ENCODE measurements around the gene TESPA1.

The TESPA1 gene

GRCh38 chr12:54959291-54960018 is 25.1 kb downstream of the TESPA1 start:
- H3K27me3 ChIP-seq (ENCODE audit: control insufficient read depth, insufficient read depth, low read length): no peaks in the 10 kb centered on the region
- no peaks in the 10 kb centered on the region for H3K9me3 ChIP-seq (ENCODE audit: control insufficient read depth, insufficient read depth, low read depth, low read length)
- no peak overlapping the region for H3K9ac ChIP-seq (ENCODE audit: low read length)
- no peak overlapping the region for H3K4me3 ChIP-seq (ENCODE audit: low read depth, low read length)
- 0 out of 2 replicates have a peak, but pooled peaks cover 4% of the 10 kb centered on the region for H3K4me1 ChIP-seq (ENCODE audit: control insufficient read depth, insufficient read depth, low read length)
- no peaks in the 10 kb centered on the region for H3K36me3 ChIP-seq (ENCODE audit: control insufficient read depth, insufficient read depth, low read length)
- H3K27ac ChIP-seq (ENCODE audit: low read depth, low read length): no peak overlapping the region

DNA sequence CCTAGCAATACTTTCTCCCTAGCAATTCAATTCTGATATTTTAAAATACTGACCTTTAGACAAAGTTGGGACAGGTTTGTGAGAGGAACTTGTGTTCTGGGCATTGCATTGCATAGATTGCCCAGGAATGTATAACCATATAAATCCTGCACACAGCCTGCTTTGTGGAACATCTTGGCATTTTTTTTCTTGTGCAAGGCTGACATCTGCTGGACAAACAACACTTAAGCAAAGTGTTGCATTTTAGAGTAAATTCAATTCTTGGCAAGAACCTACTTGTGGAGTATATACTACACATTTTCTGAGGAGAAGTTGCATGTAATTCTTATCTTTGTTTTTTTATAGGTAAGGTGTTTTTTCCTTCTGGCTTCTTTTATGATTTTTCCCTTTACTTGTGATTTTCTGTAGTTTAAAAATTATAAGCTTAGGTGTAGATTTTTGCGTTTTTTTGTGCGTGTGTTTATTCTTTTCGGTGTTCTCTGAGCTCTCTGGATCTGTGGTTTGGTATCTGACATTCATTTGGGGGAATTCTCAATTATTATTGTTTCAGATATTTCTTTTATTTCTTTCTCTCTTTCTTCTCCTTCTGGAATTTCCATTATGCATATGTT is 26.4 kb downstream of the TESPA1 start:
- 0 out of 2 replicates have a peak, but pooled peaks cover 4% of the 10 kb centered on the region for H3K4me1 ChIP-seq (ENCODE audit: control insufficient read depth, insufficient read depth, low read length)
- no peaks in the 10 kb centered on the region for H3K27me3 ChIP-seq (ENCODE audit: control insufficient read depth, insufficient read depth, low read length)
- no peak overlapping the region for H3K4me3 ChIP-seq (ENCODE audit: low read depth, low read length)
- no peaks in the 10 kb centered on the region for H3K9me3 ChIP-seq (ENCODE audit: control insufficient read depth, insufficient read depth, low read depth, low read length)
- no peaks in the 10 kb centered on the region for H3K36me3 ChIP-seq (ENCODE audit: control insufficient read depth, insufficient read depth, low read length)
- H3K9ac ChIP-seq (ENCODE audit: low read length): no peak overlapping the region
- no peak overlapping the region for H3K27ac ChIP-seq (ENCODE audit: low read depth, low read length)

GRCh38 chr12:54956818-54957641 is 27.5 kb downstream of the TESPA1 start:
- H3K9me3 ChIP-seq (ENCODE audit: control insufficient read depth, insufficient read depth, low read depth, low read length): no peaks in the 10 kb centered on the region
- 0 out of 2 replicates have a peak, but pooled peaks cover 4% of the 10 kb centered on the region for H3K4me1 ChIP-seq (ENCODE audit: control insufficient read depth, insufficient read depth, low read length)
- no peaks in the 10 kb centered on the region for H3K27me3 ChIP-seq (ENCODE audit: control insufficient read depth, insufficient read depth, low read length)
- H3K36me3 ChIP-seq (ENCODE audit: control insufficient read depth, insufficient read depth, low read length): no peaks in the 10 kb centered on the region
- H3K4me3 ChIP-seq (ENCODE audit: low read depth, low read length): no peak overlapping the region
- no peak overlapping the region for H3K9ac ChIP-seq (ENCODE audit: low read length)
- no peak overlapping the region for H3K27ac ChIP-seq (ENCODE audit: low read depth, low read length)

DNA sequence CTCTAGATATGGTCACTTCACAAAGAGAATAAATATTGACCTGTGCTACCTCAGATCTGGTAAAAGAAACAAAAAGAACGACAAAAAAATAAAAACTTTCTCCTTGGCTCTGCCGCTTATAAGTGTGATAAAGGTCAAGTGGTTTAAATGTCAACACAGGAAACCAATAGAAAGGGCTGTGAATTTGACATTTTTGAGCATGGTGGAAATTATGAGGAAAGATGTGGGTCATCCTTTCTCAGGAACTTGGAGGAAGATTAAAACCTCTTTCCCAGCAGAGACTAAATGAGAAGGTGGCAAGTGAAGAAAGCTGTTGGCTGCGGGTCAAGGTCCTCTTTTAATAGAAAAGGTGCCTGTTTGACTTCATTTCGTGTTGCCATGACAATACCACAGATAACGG is 28.2 kb downstream of the TESPA1 start:
- no peaks in the 10 kb centered on the region for H3K27me3 ChIP-seq (ENCODE audit: control insufficient read depth, insufficient read depth, low read length)
- no peak overlapping the region for H3K27ac ChIP-seq (ENCODE audit: low read depth, low read length)
- no peak overlapping the region for H3K9ac ChIP-seq (ENCODE audit: low read length)
- 0 out of 2 replicates have a peak, but pooled peaks cover 4% of the 10 kb centered on the region for H3K4me1 ChIP-seq (ENCODE audit: control insufficient read depth, insufficient read depth, low read length)
- peaks cover 1% of the 10 kb centered on the region; the same call in 1 of the 2 replicates for H3K9me3 ChIP-seq (ENCODE audit: control insufficient read depth, insufficient read depth, low read depth, low read length)
- no peak overlapping the region for H3K4me3 ChIP-seq (ENCODE audit: low read depth, low read length)
- H3K36me3 ChIP-seq (ENCODE audit: control insufficient read depth, insufficient read depth, low read length): no peaks in the 10 kb centered on the region

DNA sequence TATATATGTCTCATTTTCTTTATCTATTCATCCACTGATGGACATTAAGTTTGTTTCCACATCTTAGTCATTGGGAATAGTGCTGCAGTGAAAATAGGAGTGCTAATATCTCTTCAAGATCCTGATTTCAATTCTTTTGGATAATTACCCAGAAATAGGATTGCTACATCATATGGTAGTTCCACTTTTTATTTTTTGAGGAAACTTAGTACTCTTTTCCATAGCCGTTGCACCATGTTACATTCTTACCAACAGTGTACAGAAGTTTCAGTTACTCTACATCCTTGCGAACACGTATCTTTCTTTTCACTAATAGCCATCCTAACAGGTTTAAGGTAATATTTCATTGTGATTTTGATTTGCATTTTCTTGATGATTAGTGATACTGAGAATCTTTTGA is 29.8 kb downstream of the TESPA1 start:
- Histone ChIP-seq H3K9ac (ENCODE audit: low read length) (no peak overlapping the region), H3K9me3 (ENCODE audit: control insufficient read depth, insufficient read depth, low read depth, low read length) (peaks cover 14% of the 10 kb centered on the region), H3K4me3 (ENCODE audit: low read depth, low read length) (no peak overlapping the region), H3K27me3 (ENCODE audit: control insufficient read depth, insufficient read depth, low read length) (no peaks in the 10 kb centered on the region), H3K36me3 (ENCODE audit: control insufficient read depth, insufficient read depth, low read length) (no peaks in the 10 kb centered on the region), H3K4me1 (ENCODE audit: control insufficient read depth, insufficient read depth, low read length) (0 out of 2 replicates have a peak, but pooled peaks cover 4% of the 10 kb centered on the region), H3K27ac (ENCODE audit: low read depth, low read length) (no peak overlapping the region)

- Histone ChIP-seq H3K27me3 (ENCODE audit: control insufficient read depth, insufficient read depth, low read length) (no peaks in the 10 kb centered on the region), H3K36me3 (ENCODE audit: control insufficient read depth, insufficient read depth, low read length) (no peaks in the 10 kb centered on the region), H3K27ac (ENCODE audit: low read depth, low read length) (no peak overlapping the region), H3K4me3 (ENCODE audit: low read depth, low read length) (no peak overlapping the region), H3K9me3 (ENCODE audit: control insufficient read depth, insufficient read depth, low read depth, low read length) (peaks cover 15% of the 10 kb centered on the region), H3K4me1 (ENCODE audit: control insufficient read depth, insufficient read depth, low read length) (0 out of 2 replicates have a peak, but pooled peaks cover 4% of the 10 kb centered on the region), H3K9ac (ENCODE audit: low read length) (no peak overlapping the region)
Measured at GRCh38 chr12:54954228-54954627, 30.3 kb downstream of the TESPA1 start.

- H3K4me1 ChIP-seq (ENCODE audit: control insufficient read depth, insufficient read depth, low read length): no peaks in the 10 kb centered on the region
- H3K36me3 ChIP-seq (ENCODE audit: control insufficient read depth, insufficient read depth, low read length): no peaks in the 10 kb centered on the region
- no peaks in the 10 kb centered on the region for H3K27me3 ChIP-seq (ENCODE audit: control insufficient read depth, insufficient read depth, low read length)
- H3K9me3 ChIP-seq (ENCODE audit: control insufficient read depth, insufficient read depth, low read depth, low read length): peaks cover 25% of the 10 kb centered on the region
- H3K27ac ChIP-seq (ENCODE audit: low read depth, low read length): no peak overlapping the region
- no peak overlapping the region for H3K9ac ChIP-seq (ENCODE audit: low read length)
- no peak overlapping the region for H3K4me3 ChIP-seq (ENCODE audit: low read depth, low read length)
Measured at GRCh38 chr12:54950071-54950727, 34.4 kb downstream of the TESPA1 start.

DNA sequence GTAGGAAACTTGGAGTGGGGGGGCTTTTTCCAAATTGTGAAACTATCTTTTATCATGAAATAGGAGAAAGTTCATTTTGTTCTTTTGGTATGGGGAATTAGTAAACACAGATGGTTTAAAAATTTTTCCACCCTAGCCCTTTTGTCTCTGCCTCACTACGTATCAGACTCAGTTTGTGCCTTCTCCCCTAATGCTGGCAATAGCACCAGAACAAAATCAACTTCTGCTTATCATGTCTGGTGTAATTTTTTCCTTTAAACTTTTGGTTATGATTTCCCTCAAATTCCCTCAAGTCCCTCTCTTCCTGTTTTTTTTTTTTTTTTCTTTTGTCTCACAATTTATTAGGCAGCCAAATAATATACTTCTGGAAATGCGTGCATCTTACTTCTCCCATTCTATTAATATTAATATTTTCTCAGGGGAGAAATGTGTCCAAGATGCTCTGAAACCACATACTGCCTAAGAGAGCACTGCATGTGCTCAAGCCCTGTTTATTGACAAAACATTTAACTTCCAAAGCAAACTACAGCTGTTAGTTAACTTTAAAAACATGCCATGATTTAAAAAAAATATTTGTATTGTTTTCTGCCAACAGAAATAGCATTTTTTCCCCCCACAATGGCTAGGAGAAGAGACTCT is 35.4 kb downstream of the TESPA1 start:
- no peaks in the 10 kb centered on the region for H3K4me1 ChIP-seq (ENCODE audit: control insufficient read depth, insufficient read depth, low read length)
- no peaks in the 10 kb centered on the region; the same call in 1 of the 2 replicates for H3K36me3 ChIP-seq (ENCODE audit: control insufficient read depth, insufficient read depth, low read length)
- H3K4me3 ChIP-seq (ENCODE audit: low read depth, low read length): no peak overlapping the region
- peaks cover 30% of the 10 kb centered on the region for H3K9me3 ChIP-seq (ENCODE audit: control insufficient read depth, insufficient read depth, low read depth, low read length)
- no peak overlapping the region for H3K27ac ChIP-seq (ENCODE audit: low read depth, low read length)
- H3K9ac ChIP-seq (ENCODE audit: low read length): no peak overlapping the region
- H3K27me3 ChIP-seq (ENCODE audit: control insufficient read depth, insufficient read depth, low read length): no peaks in the 10 kb centered on the region

GRCh38 chr12:54948171-54948570 is 36.4 kb downstream of the TESPA1 start:
- H3K9ac ChIP-seq (ENCODE audit: low read length): no peak overlapping the region
- H3K4me3 ChIP-seq (ENCODE audit: low read depth, low read length): no peak overlapping the region
- H3K36me3 ChIP-seq (ENCODE audit: control insufficient read depth, insufficient read depth, low read length): no peaks in the 10 kb centered on the region; the same call in 1 of the 2 replicates
- peaks cover 30% of the 10 kb centered on the region for H3K9me3 ChIP-seq (ENCODE audit: control insufficient read depth, insufficient read depth, low read depth, low read length)
- H3K27me3 ChIP-seq (ENCODE audit: control insufficient read depth, insufficient read depth, low read length): no peaks in the 10 kb centered on the region
- no peaks in the 10 kb centered on the region for H3K4me1 ChIP-seq (ENCODE audit: control insufficient read depth, insufficient read depth, low read length)
- H3K27ac ChIP-seq (ENCODE audit: low read depth, low read length): no peak overlapping the region

DNA sequence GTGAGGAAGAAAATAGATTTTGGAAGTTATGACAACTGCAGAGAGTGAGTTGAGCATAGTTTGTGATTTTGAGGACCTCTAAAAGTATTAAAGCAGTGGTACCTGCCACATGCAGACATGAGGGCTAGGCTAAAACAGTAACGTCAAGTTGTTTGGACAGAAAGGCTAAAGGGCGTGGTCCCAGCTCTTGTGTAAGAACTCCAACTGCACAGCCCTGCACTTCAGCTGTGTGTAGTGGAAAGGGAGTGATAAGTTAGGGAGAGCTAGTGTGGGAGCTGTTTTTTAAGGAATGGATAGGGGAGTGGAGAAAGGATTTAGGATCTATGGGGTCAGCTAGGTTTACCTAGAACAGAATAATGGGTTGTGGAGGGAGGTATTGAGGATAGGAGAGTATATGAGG is 39.5 kb downstream of the TESPA1 start:
- no peak overlapping the region for H3K27ac ChIP-seq (ENCODE audit: low read depth, low read length)
- H3K4me1 ChIP-seq (ENCODE audit: control insufficient read depth, insufficient read depth, low read length): peaks cover 12% of the 10 kb centered on the region
- no peak overlapping the region for H3K9ac ChIP-seq (ENCODE audit: low read length)
- no peak overlapping the region for H3K4me3 ChIP-seq (ENCODE audit: low read depth, low read length)
- H3K27me3 ChIP-seq (ENCODE audit: control insufficient read depth, insufficient read depth, low read length): no peaks in the 10 kb centered on the region
- peaks cover 19% of the 10 kb centered on the region; the same call in 1 of the 2 replicates for H3K9me3 ChIP-seq (ENCODE audit: control insufficient read depth, insufficient read depth, low read depth, low read length)
- H3K36me3 ChIP-seq (ENCODE audit: control insufficient read depth, insufficient read depth, low read length): no peaks in the 10 kb centered on the region; the same call in 1 of the 2 replicates

Measured in HUES6 (cell line).